ENCODE results near the gene MTCL1. TPM values are rescaled to one million over a fixed set of nuclear protein-coding genes. Genes with fewer than 3 reads are reported as not detected.

MTCL1 gene
- total and polyA plus RNA-seq, 11 donors: 4.7 to 17.7 (median 9.5) TPM

GRCh38 chr18:8881103-8881502 is 175.7 kb downstream of the MTCL1 start:
- DNase-seq: no peak
- intact Hi-C loops (cut with DNase I): no loop called here
- no peak for TF ChIP-seq POLR2A (IDR thresholded peaks at IDR 0.05)
- TF ChIP-seq, protein P1, sequence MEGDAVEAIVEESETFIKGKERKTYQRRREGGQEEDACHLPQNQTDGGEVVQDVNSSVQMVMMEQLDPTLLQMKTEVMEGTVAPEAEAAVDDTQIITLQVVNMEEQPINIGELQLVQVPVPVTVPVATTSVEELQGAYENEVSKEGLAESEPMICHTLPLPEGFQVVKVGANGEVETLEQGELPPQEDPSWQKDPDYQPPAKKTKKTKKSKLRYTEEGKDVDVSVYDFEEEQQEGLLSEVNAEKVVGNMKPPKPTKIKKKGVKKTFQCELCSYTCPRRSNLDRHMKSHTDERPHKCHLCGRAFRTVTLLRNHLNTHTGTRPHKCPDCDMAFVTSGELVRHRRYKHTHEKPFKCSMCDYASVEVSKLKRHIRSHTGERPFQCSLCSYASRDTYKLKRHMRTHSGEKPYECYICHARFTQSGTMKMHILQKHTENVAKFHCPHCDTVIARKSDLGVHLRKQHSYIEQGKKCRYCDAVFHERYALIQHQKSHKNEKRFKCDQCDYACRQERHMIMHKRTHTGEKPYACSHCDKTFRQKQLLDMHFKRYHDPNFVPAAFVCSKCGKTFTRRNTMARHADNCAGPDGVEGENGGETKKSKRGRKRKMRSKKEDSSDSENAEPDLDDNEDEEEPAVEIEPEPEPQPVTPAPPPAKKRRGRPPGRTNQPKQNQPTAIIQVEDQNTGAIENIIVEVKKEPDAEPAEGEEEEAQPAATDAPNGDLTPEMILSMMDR (IDR thresholded peaks at IDR 0.05): no peak
- WGBS, 4 donors: 94 to 96% (median 95%) methylated on average over 1 of the region's 1 CpG
- H3K27ac ChIP-seq: no peak overlapping the region
- peaks cover 0 to 30% (median 10%) of the 10 kb centered on the region in 12 donors for H3K9me3 ChIP-seq
- no peaks in the 10 kb centered on the region for H3K27me3 ChIP-seq
- H3K4me1 ChIP-seq: no peaks in the 10 kb centered on the region
- no peaks in the 10 kb centered on the region for H3K36me3 ChIP-seq
- ATAC-seq: no peak
- no peak overlapping the region for H3K4me3 ChIP-seq

Other genes starting within 250 kb of the MTCL1 start
- gene RAB12, start 96.1 kb upstream of the MTCL1 start, total RNA-seq: 100 to 1,000 TPM in 5 of 9 donors, 10 to 100 TPM in 4; 66.5 to 123 (median 100) TPM
- 10 to 100 TPM; 51.5 to 62.9 TPM for gene RAB12, start 96.1 kb upstream of the MTCL1 start, polyA plus RNA-seq

All from heart left ventricle (tissue), 16 donors.